BE2C (cell line): ENCODE results near the gene PRR15.

Experiments used
- DNase-seq: peaks from one replicate; pipeline ENCODE4 v3.0.0-alpha.2; 2020
- H3K27me3 ChIP-seq: fragments of 250-450 bp; sonication (Bioruptor Pico); 2 replicates; pipeline ENCODE4 v1.5.1; 2020; ENCODE audit warnings: mild to moderate bottlenecking
- H3K36me3 ChIP-seq: fragments of 250-450 bp; sonication (Bioruptor Pico); 2 replicates; pipeline ENCODE4 v1.5.1; 2020; ENCODE audit warnings: mild to moderate bottlenecking
- H3K4me1 ChIP-seq: fragments of 250-450 bp; sonication (Bioruptor Pico); 2 replicates; pipeline ENCODE4 v1.5.1; 2020
- H3K4me3 ChIP-seq: 2 replicates; pipeline ENCODE4 v1.5.1; 2011; ENCODE audit warnings: low read depth, low read length
- H3K9me3 ChIP-seq: fragments of 250-450 bp; sonication (Bioruptor Pico); 2 replicates; pipeline ENCODE4 v1.5.1; 2020
- TF ChIP-seq, protein P1 (sequence below): IDR thresholded peaks from 2 replicates; pipeline ENCODE4 v1.5.1; 2012; ENCODE audit warnings: mild to moderate bottlenecking, low read depth, low read length

The PRR15 gene

DNA sequence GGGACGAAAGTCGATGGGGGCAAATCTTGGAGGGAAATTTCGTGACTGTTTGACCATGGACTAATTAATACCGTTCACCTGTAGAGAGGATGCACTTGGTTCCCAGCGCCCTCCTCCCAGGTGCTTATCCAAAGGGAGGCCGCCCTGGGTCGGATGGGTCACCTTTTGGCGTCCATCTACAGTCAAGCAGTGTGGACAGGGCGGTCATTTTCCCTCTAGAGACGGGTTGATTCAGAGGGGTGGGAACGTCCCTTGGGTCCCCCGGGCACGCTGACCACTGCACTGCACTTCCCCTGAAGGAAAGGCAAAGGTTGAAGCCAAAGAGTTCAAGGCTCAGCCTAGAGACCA lies 2.0 kb downstream of the PRR15 start:
- no peaks in the 10 kb centered on the region for H3K9me3 ChIP-seq
- no peaks in the 10 kb centered on the region for H3K4me1 ChIP-seq
- no peak for DNase-seq
- no peak overlapping the region for H3K4me3 ChIP-seq
- H3K27me3 ChIP-seq, result peaks cover 89% of the 10 kb centered on the region
- no peaks in the 10 kb centered on the region for H3K36me3 ChIP-seq
- TF ChIP-seq, protein P1, sequence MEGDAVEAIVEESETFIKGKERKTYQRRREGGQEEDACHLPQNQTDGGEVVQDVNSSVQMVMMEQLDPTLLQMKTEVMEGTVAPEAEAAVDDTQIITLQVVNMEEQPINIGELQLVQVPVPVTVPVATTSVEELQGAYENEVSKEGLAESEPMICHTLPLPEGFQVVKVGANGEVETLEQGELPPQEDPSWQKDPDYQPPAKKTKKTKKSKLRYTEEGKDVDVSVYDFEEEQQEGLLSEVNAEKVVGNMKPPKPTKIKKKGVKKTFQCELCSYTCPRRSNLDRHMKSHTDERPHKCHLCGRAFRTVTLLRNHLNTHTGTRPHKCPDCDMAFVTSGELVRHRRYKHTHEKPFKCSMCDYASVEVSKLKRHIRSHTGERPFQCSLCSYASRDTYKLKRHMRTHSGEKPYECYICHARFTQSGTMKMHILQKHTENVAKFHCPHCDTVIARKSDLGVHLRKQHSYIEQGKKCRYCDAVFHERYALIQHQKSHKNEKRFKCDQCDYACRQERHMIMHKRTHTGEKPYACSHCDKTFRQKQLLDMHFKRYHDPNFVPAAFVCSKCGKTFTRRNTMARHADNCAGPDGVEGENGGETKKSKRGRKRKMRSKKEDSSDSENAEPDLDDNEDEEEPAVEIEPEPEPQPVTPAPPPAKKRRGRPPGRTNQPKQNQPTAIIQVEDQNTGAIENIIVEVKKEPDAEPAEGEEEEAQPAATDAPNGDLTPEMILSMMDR, result no peak

DNA sequence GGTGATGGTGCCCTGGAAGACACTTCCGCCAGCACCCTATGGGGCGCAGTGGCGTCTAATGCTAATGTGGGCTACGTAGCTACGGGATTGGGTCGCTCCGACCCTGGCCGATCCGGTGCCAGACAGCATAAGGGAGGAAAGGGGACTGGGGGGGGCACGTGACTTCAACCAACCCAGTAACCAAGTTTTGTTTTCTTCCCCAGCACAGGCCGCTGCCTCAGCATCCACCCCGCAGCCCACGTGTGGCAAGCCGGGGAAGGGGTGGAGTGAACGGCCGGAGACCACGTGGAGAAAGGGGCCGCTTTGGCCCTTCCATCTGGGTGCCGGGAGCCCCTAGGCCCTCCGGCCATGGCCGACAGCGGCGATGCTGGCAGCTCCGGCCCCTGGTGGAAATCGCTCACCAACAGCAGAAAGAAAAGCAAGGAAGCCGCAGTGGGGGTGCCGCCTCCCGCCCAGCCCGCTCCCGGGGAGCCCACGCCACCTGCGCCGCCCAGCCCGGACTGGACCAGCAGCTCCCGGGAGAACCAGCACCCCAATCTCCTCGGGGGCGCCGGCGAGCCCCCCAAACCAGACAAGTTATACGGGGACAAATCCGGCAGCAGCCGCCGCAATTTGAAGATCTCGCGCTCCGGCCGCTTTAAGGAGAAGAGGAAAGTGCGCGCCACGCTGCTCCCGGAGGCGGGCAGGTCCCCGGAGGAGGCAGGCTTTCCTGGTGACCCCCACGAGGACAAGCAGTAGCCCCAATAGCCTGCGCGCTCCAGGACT lies 2.5 kb downstream of the PRR15 start:
- no peaks in the 10 kb centered on the region for H3K4me1 ChIP-seq
- TF ChIP-seq, protein P1, result no peak
- no peak overlapping the region for H3K4me3 ChIP-seq
- H3K9me3 ChIP-seq, result no peaks in the 10 kb centered on the region
- no peaks in the 10 kb centered on the region for H3K36me3 ChIP-seq
- DNase-seq, result no peak
- H3K27me3 ChIP-seq, result peaks cover 93% of the 10 kb centered on the region

DNA sequence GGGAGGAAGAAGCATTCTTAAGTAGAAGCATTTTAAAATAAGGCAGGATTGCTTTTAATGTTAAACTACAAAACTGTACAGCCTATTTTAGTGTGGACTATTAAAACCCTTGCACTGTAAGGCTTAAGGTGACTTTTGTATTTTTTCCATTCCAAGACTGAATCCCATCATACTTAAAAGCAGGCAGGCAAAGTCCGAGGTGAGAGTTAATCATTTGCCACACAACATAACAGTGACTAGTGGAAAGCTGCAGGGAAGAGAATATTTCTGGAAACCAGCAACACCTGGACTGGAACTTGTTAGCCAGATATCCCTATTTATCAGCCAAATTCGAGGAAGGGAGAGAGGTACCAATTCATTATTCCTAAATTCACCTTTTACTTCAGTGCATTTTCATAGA lies 3.5 kb downstream of the PRR15 start:
- DNase-seq, result no peak
- Histone ChIP-seq H3K4me3 (no peak overlapping the region), H3K4me1 (no peaks in the 10 kb centered on the region), H3K36me3 (no peaks in the 10 kb centered on the region), H3K27me3 (peaks cover 87% of the 10 kb centered on the region), H3K9me3 (no peaks in the 10 kb centered on the region)
- TF ChIP-seq, protein P1, result no peak

DNA sequence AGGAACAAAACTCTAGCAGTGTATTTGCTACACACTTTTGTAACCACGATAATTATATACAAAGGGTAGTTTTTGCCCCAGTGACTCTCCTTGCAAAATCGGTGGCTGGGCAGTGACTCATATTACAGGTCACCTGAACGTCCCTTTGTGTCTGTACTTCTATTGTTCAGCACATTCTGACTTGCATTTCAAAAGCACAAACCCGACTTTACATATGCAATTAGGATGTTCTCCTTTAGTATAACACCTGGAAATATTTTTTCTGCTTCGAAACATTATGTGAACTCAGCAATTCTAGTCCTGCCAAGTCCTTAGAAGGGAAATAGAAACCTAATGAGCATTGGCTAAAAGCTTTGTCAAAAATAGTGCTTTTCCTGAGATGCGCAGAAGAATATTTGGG lies 6.0 kb downstream of the PRR15 start:
- no peak for DNase-seq
- H3K36me3 ChIP-seq, result no peaks in the 10 kb centered on the region
- peaks cover 63% of the 10 kb centered on the region for H3K27me3 ChIP-seq
- TF ChIP-seq, protein P1, result no peak
- no peaks in the 10 kb centered on the region for H3K4me1 ChIP-seq
- H3K9me3 ChIP-seq, result no peaks in the 10 kb centered on the region
- H3K4me3 ChIP-seq, result no peak overlapping the region

DNA sequence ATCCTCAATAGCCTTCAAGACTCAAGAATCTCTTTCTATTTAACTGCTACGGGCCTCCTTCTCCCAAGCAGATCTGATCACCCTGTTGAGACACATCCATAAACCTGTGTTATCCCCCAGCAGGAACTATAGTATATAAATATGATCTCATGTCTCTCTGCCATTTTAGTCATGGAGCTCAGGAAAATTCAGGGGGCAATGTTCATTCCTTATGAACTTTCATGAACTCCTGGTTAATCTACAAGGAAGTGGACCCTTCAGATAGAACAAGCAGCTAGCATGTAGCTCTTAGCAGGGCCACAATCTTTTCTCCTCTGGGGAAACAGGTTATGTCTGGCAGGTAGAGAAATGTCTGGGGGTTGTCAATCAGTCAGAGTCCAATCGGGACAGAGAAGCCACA lies 8.9 kb downstream of the PRR15 start:
- TF ChIP-seq, protein P1, result no peak
- no peak for DNase-seq
- Histone ChIP-seq H3K9me3 (no peaks in the 10 kb centered on the region), H3K4me1 (no peaks in the 10 kb centered on the region), H3K36me3 (no peaks in the 10 kb centered on the region), H3K27me3 (peaks cover 34% of the 10 kb centered on the region), H3K4me3 (no peak overlapping the region)

DNA sequence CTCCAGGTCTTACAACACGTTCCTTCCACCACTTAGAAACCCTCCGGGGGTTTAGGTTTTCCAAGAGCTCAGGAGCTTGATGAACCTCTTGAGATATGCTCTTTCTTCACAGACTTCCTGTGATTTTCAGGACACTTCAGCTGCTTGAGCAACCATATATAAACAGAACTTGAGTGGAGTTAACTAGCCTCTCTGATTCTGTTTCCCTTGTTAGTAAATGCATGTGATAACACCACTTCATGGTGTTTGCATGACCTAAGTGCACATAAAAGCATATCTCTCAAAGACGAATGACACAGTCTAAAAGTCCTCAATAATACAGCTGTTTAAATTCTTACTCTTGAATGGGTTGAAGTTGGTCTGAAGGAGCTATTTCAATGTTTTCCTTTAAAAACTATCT lies 9.9 kb downstream of the PRR15 start:
- Histone ChIP-seq H3K4me3 (no peak overlapping the region), H3K4me1 (no peaks in the 10 kb centered on the region), H3K27me3 (peaks cover 24% of the 10 kb centered on the region), H3K9me3 (no peaks in the 10 kb centered on the region), H3K36me3 (no peaks in the 10 kb centered on the region)
- no peak for DNase-seq
- TF ChIP-seq, protein P1, result no peak
